HG02571 (cell line): Measurements from ENCODE around the gene FBLN1.
"Not testable (repeated sequence)": the region's sequence is repeated elsewhere in the genome, so short reads cannot be mapped to it uniquely, and the experiment has no call there.

ENCODE experiments used
- ATAC-seq: cut with Tn5 transposase; IDR thresholded peaks from one replicate; pipeline ENCODE4 v1.9.1; 2021; ENCODE audit warnings: mild to moderate bottlenecking, moderate library complexity; ENCODE audit not compliant: unreplicated experiment

The FBLN1 gene, protein sequence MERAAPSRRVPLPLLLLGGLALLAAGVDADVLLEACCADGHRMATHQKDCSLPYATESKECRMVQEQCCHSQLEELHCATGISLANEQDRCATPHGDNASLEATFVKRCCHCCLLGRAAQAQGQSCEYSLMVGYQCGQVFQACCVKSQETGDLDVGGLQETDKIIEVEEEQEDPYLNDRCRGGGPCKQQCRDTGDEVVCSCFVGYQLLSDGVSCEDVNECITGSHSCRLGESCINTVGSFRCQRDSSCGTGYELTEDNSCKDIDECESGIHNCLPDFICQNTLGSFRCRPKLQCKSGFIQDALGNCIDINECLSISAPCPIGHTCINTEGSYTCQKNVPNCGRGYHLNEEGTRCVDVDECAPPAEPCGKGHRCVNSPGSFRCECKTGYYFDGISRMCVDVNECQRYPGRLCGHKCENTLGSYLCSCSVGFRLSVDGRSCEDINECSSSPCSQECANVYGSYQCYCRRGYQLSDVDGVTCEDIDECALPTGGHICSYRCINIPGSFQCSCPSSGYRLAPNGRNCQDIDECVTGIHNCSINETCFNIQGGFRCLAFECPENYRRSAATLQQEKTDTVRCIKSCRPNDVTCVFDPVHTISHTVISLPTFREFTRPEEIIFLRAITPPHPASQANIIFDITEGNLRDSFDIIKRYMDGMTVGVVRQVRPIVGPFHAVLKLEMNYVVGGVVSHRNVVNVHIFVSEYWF

DNA sequence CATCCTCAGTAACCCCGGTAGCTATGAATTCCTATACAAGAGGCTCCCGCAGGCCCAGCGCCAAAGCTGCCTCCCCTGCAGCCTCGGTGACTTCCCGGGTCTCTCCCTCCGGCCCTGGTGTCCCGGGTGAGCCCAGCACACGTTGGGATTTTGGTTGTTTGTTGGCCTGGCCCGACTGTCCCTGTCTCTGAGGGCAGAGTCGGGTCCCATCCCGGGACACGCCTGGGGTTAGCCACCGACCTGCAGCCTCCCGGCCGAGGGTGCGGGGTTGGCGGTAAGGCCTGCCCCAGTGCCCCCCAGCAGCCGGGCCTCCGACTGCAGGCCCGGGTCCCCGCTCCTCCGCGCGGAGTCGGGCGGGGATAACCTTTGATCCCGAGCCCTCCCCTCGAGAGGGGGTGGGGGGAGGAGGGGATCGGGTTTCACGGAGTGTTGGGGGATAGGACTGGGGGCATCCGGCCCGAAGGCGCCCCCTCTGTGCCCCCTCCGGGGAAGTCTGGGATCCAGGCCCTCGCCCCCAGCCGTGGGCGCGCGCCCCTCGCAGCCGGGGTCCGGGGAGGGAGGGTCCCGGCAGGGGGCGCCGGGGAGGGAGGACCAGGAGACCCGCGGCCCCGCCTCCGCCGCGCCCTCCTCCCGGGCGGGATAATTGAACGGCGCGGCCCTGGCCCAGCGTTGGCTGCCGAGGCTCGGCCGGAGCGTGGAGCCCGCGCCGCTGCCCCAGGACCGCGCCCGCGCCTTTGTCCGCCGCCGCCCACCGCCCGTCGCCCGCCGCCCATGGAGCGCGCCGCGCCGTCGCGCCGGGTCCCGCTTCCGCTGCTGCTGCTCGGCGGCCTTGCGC lies at the start of gene FBLN1:
Gene FBLN1, plus strand, starts transcription at position 669 of the 835 bp plus-strand sequence. Its CDS starts 103 bp downstream, at position 772.
- no peak for ATAC-seq

DNA sequence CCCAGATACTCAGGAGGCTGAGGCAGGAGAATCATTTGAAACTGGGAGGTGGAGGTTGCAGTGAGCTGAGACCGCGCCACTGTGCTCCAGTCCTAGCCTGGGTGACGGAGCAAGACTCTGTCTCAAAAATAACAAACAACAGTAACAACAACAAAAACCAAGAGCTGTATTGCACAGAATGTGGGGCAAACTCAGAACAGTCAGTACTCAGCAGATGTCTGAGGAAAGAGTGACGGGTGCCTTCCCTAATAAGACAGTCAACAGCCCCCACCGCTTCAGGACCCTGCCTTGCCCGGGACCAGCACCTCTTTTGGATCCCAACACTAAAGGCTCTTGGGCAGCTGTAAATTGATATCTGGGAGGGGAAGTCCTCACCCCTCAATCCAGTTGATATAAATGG lies 48.9 kb upstream of the FBLN1 start:
- no peak for ATAC-seq

DNA sequence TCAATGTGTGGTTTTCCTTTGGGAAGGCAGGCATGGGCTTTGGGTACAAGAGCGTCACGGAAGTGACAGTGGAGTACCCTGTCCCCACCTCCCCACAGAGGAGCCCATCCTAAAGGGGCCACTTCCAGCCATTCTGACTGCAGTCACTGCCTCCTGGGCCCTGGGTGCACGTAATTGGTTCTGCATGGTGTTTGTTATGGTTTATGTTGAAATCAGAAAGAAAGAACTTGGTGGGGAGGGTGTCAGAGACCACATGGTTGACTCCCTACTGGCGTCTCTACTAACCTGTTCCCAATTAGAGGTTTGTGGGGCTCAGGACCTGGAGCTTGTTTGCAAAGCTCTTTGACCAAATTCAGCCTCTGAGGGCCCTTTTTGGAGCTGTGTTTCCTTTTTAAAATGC lies 48.4 kb upstream of the FBLN1 start:
- no peak for ATAC-seq

DNA sequence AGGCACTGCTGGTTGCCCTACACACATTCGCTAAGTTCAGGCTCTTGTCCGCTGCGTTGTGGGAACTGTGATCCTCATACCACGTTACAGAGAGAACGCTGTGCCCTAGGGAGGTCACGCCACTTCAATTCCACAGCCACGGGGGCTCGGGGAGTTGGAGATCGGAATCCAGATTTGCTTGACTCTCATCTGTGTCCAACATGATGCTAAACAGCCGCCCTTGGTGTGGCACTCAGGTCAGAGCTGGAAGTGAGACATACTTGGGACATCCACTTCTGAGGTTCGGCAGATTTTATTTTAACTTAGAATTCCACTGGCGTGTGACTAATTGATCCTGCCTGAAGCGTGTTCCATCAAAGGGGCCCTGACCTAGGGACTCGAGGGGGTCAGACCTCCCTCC lies 47.5 kb upstream of the FBLN1 start:
- no peak for ATAC-seq

DNA sequence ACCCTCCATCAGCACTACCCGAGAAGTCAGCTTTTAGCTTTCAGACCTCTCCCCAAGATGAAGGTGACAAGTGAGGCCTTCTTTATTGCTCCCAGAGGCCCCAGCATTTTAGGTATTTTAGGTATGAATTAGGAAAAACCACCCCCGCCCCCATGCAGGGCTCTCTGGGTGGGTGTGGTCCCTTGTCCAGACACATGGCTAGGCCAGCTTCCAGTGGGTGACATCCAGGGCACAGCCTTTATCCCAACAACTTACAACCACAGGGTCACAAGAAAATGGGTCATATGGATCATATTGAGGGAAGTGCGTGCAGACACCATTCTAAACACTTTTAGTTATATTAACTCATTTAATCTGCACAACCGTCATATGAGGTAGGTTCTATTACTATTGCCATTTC lies 47.1 kb upstream of the FBLN1 start:
- ATAC-seq = no peak

DNA sequence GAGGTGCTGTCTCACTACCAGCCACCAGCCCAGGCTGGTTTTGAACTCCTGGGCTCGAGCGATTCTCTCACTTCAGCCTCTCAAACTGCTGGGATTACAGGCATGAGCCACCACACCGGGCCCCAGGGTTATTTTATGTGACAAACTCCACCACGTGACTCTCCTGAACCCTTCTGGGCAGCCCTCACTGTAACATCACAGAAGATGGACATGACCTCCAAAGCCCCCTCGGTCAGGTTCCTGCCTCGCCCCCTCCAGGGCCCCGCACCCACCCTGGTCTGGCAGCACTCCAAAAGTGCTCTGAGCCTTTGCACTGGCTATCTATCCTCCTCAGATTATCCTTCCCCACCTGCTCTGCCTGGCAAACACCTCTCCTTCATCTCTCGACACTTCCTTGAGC lies 45.9 kb upstream of the FBLN1 start:
- ATAC-seq = no peak

DNA sequence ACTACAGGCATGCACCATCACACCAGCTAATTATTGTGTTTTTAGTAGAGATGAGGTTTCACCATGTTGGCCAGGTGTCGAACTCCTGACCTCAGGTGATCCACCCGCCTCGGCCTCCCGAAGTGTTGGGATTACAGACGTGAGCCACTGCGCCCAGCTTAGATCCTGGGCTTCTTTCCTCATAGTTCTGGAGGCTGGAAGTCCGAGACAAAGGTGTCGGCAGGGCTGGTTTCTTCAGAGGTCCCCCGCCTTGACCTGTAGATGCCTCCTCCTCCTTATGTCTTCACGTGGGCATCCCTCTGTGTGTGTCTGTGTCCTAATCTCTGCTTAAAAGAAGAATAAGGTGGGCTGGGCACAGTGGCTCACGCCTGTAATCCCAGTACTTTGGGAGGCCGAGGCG lies 44.2 kb upstream of the FBLN1 start:
- no peak for ATAC-seq

DNA sequence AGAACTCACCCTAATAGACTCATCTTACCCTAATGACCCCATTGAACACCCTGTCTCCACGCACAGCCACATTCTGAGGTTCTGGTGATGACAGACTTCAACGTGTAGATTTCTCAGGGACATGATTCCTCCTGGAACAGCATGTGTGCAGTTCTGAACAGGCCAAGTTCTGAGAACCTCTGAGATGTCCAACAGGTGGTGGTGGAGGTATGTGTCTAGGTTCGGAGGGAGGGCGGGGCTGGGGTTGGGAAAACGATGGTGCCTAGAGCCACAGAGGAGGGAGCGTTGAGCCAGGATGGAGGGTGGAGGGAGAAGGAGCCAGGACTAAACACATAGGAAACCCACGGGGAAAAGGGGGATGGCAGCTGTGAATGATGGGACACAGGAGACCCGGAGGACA lies 43.4 kb upstream of the FBLN1 start:
- ATAC-seq = no peak

DNA sequence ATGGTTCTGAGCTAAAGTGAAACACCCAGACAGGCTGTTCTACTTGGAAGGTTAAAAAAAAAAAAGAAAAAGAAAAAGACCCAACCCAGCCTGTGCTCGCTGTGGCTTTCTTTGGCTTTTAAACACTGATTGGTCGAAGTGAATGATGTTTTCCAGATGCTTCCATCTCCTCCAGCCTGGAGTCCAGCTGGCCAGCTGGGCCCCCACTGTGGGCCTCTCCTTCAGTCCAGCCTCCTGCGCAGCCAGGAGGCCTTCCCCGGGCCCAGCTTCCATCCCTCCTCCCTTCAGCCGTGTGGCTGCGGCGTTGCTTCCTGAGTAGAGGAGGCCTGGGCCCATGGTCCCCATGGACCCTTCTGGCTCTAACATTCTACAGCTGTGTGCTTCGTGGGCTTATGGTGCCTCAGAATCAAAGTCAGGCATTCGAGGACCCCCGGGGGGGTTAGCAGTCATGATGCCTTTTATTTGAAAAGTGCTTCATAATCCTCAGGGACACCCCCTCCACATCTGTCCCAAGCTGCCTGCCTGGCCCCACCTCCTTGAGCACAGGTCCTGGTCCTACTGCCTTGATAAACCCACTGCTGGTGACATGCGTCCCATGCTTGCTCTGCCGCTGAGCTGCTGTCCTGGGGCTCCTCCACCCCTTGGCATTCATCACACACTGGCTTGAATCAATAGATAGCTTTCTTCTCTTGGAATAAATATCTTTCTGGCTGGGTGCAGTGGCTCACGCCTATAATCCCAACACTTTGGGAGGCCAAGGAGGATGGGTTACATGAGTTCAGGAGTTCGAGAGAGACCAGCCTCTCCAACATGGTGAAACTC lies 42.2 kb upstream of the FBLN1 start:
- ATAC-seq = no peak

DNA sequence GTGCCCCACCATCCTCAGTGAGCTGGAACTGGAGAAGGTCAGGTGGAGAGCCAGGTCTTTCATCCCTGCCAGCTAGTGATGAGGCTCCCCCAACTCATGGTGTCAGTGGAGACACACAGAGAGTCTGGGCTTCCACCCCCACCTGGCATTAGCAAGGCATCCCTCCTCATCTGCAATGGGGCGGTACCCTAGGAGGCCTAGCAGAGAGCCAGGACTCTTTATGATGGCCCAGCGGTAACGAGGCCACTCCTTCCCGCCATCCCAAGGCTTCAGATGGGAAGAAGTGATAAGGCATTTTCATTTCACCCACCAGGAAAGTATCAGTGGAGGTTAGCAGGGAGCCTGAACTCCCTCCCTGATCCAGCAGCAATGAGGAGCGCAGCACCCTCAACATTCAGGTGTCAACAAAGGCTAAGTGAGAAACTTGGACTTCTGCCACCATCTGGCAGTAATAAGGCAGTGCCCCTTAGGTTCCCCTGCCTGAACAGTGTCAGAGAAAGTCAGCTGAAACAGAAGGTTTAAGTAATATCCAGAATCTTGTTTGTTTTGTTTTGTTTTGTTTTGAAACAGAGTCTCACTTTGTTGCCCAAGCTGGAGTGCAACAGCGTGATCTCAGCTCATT lies 40.5 kb upstream of the FBLN1 start:
- no peak for ATAC-seq

DNA sequence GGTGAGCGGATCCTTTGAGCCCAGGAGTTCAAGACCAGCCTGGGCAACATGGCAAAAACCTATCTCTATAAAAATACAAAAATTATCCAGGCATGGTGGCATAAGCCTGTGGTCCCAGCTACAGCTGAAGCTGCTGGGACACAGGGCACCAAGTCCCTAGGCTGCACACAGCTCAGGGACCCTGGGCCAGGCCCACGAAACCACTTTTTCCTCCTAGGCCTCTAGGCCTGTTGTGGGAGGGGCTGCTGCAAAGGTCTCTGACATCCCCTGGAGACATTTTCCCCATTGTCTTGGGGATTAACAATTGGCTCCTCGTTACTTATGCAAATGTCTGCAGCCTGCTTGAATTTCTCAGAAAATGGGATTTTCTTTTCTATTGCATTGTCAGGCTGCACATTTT lies 39.0 kb upstream of the FBLN1 start:
- ATAC-seq = not testable (repeated sequence)

DNA sequence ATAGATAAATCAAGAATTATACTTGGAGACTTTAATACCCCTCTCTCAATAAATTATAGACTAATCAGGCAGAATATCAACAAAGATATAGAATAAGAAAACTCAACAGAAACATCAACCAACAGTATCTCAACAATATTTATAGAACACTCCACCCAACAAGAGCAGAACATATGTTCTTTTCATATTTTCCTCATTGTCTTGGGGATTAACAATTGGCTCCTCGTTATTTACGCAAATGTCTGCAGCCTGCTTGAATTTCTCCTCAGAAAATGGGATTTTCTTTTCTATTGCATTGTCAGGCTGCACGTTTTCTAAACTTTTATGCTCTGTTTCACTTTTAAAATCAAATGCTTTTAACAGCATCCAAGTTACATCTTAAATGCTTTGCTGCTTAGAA lies 37.0 kb upstream of the FBLN1 start:
- ATAC-seq = no peak

DNA sequence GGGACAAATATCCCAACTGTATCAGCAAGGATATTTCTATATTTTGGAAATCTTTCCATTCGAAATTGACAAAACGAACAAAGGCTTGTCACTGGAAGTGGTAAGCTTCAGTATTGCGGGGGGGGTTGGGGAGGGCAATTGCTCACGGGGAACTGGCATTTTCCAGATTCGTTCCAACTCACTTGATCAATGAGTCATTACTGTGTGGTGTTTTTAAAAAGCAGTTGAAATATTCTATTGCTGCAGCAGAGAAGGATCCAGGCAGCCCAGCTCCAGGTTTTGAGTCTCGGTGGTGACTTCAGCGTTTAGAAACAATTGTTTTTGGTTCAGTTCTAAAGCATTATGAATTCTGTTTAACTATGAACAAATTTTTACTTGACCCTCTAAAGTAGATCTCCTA lies 33.8 kb upstream of the FBLN1 start:
- no peak for ATAC-seq

DNA sequence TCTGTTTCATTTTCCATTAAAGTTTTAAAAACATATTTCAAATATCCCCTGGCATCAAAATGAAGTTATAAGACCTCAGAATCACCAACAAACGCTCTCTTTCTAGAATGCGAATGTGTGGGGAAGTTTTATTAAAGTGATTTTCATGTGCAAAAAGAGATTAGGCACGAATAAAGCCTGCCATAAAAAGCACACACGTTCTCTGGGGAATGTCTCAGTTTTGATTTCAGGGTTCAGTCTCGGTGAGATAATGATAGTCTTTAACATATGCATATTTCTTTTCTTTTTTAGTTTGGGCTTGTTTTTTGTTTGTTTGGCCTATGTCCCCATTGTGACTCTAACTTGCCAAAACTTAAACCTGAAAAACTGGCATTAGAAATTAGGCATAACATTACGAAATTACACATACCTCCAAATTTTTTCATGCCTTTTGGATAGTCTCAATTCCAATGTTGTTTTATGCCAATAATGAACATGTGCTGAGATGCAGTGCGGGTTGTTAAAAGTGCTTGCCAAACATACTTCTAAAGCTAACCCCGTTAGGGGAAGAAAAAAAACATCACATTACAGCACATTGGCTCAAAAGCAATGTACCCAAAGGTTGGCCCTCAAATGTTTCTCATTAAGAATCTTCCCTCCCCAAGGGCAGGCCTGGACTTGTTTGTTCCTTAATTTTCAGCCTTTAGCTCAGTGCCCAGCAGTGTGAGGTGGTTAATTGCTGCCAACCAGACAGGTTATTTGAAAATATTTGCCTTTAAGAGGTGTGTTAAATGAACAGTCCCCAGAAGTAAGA lies 33.2 kb upstream of the FBLN1 start:
- no peak for ATAC-seq

DNA sequence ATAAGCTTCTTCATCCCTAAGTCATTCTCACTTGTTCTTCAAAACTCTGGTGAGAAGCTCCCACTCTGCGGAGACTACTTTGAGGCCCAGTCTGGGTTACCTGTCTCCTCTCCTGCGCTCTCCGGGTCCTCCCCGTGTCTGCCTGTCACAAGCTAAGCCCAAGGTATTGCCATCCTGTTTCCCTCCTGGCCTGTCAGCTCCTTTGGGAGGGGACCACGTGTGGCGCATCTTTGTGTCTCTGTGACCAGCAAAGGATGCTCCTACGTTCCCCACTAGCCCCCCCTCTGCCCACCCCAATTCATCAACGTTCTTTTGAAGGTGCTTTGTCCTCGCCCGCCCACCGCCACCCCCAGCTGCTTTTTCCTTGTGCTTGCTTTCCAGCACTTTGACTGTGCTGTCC lies 31.8 kb upstream of the FBLN1 start:
- no peak for ATAC-seq

DNA sequence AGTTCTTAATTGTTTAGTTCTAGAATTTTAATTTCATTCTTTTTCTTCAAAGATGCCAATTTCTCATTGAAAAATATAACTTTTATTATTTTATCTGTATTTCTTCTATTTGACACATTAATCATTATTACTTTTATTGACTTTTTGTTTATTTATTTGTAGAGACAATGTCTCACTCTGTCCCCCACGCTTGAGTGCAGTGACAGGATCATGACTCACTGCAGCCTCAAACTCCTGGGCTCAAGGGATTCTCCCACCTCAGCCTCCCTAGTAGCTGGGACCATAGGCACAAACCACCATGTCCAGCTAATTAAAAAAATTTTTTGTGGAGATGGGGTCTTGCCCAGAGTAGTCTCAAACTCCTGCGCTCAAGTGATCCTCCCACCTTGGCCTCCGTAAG lies 30.3 kb upstream of the FBLN1 start:
- no peak for ATAC-seq

DNA sequence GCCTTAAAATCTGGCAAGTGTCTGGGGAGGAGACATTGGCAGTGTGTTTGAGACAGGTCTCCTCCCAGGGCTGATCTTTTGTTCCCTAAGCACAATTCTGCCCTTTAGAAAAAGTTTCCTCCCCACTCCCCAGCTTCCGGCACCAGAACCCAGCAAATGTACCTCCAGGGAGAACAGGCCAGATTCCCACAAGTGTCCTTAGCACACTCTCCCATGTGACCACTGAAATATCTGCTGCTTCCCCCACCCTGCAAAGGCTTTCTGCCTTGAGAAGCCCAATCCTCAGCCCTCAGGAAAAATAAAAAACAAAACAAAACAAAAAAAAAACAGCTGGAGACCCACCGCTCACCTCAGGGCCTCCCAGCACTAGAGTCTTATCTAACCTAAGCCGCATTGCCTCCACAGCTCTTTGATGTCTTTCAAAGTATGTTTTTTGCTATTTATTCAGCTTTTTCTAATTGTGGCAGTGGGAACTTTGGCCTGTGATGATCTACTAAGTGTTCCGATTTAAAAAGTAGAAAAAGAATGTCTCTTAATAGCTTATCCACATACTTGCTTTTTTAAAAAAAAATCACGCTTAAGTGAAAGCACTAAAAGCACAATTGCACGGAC lies 29.0 kb upstream of the FBLN1 start:
- ATAC-seq = no peak

DNA sequence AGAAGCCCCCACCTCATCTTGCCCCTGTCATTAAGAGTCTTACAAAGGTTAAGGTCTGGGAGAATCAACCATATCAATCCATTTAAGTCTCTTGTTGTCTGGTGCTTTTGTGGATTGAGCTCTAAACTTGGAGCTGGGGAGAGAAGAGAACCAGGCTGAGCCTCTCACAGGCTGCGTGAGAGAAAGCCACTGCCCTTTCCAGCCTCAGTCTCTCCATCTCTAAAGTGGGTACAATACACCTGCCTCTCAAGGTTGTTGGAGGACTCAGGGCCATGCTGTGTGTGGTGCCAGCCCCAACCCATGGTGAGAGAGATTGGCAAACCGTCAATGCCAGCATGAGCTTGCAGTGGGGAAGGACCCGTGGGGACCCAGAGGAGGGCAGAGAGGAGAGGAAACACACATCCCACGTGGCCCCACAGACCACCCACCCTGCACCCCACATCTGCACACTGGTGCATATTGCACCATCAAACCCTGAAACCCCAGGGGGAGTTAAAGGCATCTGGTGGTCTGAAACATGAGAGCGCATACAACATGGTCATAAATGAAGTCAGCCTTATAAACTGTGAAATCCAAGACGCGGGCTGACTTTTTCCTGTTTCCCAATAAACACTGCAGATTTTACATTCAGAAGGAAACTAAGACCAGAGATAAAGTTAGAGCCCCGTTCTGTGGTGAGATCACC lies 27.5 kb upstream of the FBLN1 start:
- no peak for ATAC-seq
